ENCODE data around the gene RETREG1.
"Not testable (repeated sequence)": the region's sequence is repeated elsewhere in the genome, so short reads cannot be mapped to it uniquely, and the experiment has no call there.

RETREG1 gene

GRCh38 chr5:16557477-16557876 lies 59.3 kb downstream of the RETREG1 start:
- DNase-seq (ENCODE audit: low read depth in 1 of 2, low spot score in 1 of 2): no peak

GRCh38 chr5:16554110-16554509 lies 62.7 kb downstream of the RETREG1 start:
- DNase-seq (ENCODE audit: low read depth in 1 of 2, low spot score in 1 of 2): no peak

GRCh38 chr5:16552666-16553343 lies 64.0 kb downstream of the RETREG1 start:
- peak in 1 of 2 donors; percentile 28 for DNase-seq (ENCODE audit: low read depth in 1 of 2, low spot score in 1 of 2)

GRCh38 chr5:16551628-16552027 lies 65.2 kb downstream of the RETREG1 start:
- DNase-seq (ENCODE audit: low read depth in 1 of 2, low spot score in 1 of 2): no peak

GRCh38 chr5:16550316-16550952 lies 66.4 kb downstream of the RETREG1 start:
- peak in 1 of 2 donors; percentile 15 for DNase-seq (ENCODE audit: low read depth in 1 of 2, low spot score in 1 of 2)

GRCh38 chr5:16549491-16550206 lies 67.1 kb downstream of the RETREG1 start:
- no peak for DNase-seq (ENCODE audit: low read depth in 1 of 2, low spot score in 1 of 2)

DNA sequence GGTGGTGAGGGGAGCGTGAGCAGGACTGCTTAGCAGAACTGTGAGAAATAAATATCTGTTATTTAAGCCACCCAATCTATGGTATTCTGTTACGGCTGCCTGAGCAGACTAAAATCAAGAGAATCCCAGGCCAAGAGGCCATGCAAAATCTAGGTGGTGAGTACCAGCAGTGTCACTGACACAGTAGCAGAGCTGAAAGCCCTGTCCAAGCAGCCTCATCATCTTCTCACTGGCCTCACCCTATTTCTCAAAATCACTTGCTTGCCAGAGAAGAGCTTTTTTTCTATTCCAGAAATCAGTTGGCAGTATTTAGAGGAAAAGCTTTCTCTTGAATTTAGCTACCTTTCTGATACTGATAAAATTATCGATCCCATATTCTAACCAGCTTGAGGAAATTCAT lies 68.0 kb downstream of the RETREG1 start:
- no peak for DNase-seq (ENCODE audit: low read depth in 1 of 2, low spot score in 1 of 2)

- DNase-seq (ENCODE audit: low read depth in 1 of 2, low spot score in 1 of 2): no peak
Observed at GRCh38 chr5:16548115-16548514, 68.7 kb downstream of the RETREG1 start.

- DNase-seq (ENCODE audit: low read depth in 1 of 2, low spot score in 1 of 2): no peak
Observed at GRCh38 chr5:16547200-16547842, 69.5 kb downstream of the RETREG1 start.

- no peak for DNase-seq (ENCODE audit: low read depth in 1 of 2, low spot score in 1 of 2)
Observed at GRCh38 chr5:16546732-16547131, 70.1 kb downstream of the RETREG1 start.

GRCh38 chr5:16544607-16545374 lies 72.0 kb downstream of the RETREG1 start:
- DNase-seq (ENCODE audit: low read depth in 1 of 2, low spot score in 1 of 2): no peak

DNA sequence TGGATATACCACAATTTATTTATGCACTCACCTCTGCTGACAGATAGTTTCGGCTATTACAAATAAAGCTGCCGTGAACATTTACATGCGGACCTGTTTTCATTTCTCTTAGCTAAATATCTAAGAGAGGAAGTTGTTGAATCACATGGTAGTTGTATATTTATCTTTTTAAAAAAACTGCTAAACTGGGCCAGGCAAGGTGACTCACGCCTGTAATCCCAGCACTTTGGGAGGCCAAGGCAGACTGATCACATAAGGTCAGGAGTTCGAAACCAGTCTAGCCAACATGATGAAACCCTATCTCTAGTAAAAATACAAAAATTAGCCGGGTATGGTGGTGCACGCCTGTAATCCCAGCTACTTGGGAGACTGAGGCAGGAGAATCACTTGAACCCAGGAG lies 73.6 kb downstream of the RETREG1 start:
- not testable (repeated sequence) for DNase-seq (ENCODE audit: low read depth in 1 of 2, low spot score in 1 of 2)

- no peak for DNase-seq (ENCODE audit: low read depth in 1 of 2, low spot score in 1 of 2)
Observed at GRCh38 chr5:16542236-16542635, 74.6 kb downstream of the RETREG1 start.

DNA sequence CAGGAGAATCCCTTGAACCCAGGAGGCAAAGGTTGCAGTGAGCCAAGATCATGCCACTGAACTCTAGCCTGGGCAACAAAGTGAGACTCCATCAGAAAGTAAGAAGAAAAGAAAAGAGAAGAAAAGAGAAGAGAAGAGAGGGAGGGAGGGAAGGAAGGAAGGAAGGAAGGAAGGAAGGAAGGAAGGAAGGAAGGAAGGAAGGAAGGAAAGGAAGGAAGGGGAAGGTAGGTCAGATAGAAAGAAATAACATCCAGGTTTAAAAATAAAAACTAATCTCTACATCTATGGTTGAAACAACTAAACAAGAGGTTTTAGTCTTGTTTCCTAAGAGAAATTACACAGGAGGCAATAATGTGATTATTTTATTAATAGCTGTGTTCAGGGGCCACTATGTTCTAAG lies 75.2 kb downstream of the RETREG1 start:
- DNase-seq (ENCODE audit: low read depth in 1 of 2, low spot score in 1 of 2): not testable (repeated sequence)

GRCh38 chr5:16540421-16540820 lies 76.4 kb downstream of the RETREG1 start:
- no peak for DNase-seq (ENCODE audit: low read depth in 1 of 2, low spot score in 1 of 2)

GRCh38 chr5:16539169-16539666 lies 77.6 kb downstream of the RETREG1 start:
- no peak for DNase-seq (ENCODE audit: low read depth in 1 of 2, low spot score in 1 of 2)

GRCh38 chr5:16538006-16538405 lies 78.8 kb downstream of the RETREG1 start:
- no peak for DNase-seq (ENCODE audit: low read depth in 1 of 2, low spot score in 1 of 2)

DNA sequence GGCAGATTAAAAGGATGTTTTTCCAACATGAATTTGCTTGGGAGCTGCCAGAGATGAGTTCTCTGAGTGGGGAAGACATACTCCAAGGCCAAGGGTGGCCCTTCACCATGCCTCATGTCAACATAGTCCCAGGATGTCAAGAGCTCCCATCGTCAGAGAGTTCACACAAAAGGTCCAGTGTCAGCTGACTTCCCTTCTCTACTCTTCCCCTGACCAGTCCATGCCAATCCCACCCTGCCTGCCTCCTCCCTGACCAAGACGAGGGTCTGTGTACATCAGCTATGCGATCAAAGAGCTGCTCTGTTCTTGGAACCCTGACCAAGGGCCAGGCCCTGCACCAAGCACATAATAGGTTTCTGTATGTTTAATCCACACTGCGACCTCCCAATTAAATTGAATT lies 80.0 kb downstream of the RETREG1 start:
- DNase-seq (ENCODE audit: low read depth in 1 of 2, low spot score in 1 of 2): no peak

DNA sequence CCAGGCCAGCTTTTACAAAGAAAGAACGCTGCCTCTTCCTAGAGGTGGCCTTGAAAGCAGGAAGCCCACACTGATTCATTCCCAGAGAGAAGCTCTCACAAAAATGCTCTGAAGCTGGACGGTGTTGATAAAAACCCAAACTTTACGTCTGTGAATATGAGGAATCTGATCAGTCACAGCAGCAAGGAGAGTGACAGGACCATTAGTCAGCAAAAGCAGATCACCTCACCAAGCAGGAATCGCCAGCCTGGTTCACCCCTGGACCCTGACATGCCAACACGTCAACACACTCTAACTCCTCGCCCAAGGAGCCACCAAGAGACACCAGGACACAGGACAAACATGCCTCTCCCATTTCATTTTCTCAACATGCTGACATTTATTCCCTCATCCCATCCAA lies 80.6 kb downstream of the RETREG1 start:
- no peak for DNase-seq (ENCODE audit: low read depth in 1 of 2, low spot score in 1 of 2)

GRCh38 chr5:16534280-16534679 lies 82.5 kb downstream of the RETREG1 start:
- DNase-seq (ENCODE audit: low read depth in 1 of 2, low spot score in 1 of 2): no peak
